Right lobe of liver (tissue), 6 donors: ENCODE data around the gene TRIM23. TPM values are rescaled to one million over a fixed set of nuclear protein-coding genes. Genes with fewer than 3 reads are reported as not detected.
A peak's percentile ranks its signal among the peaks of the same experiment; 100 is the strongest.

Experiments used
- ATAC-seq, 4 donors: fragments of 200-7000 bp; cut with Tn5 transposase; one replicate each; pipeline ENCODE4 v1.9.1; 2020; ENCODE audit warnings: mild to moderate bottlenecking in 4 of 4, moderate library complexity in 4 of 4
- DNase-seq, 3 donors: peaks; one replicate each; pipeline ENCODE4 v3.0.0-alpha.2; 2020
- H3K27ac ChIP-seq, 3 donors: fragments of 200-600 bp; one replicate each; pipeline ENCODE4 v1.8.0; 2022
- H3K27me3 ChIP-seq, 2 donors: fragments of 200-600 bp; one replicate each; pipeline ENCODE4 v1.8.0; 2022
- H3K36me3 ChIP-seq, 4 donors: fragments of 200-600 bp; sonication (generic) in 1 of 4; one replicate each; pipeline versions ENCODE4 v1.5.1 to v1.8.0; 2017 to 2022; ENCODE audit warnings: control low read depth in 1 of 4
- H3K4me1 ChIP-seq, 4 donors: fragments of 200-600 bp; sonication (generic) in 1 of 4; one replicate each; pipeline versions ENCODE4 v1.5.1 to v1.8.0; 2017 to 2022; ENCODE audit warnings: control low read depth in 1 of 4
- H3K4me3 ChIP-seq, 3 donors: fragments of 200-600 bp; one replicate each; pipeline ENCODE4 v1.8.0; 2022
- H3K9me3 ChIP-seq, 4 donors: fragments of 200-600 bp; sonication (generic) in 1 of 4; one replicate each; pipeline versions ENCODE4 v1.5.1 to v1.8.0; 2017 to 2022; ENCODE audit warnings: control low read depth in 1 of 4
- POLR2A ChIP-seq: fragments of 450-650 bp; IDR thresholded peaks from one replicate; pipeline ENCODE4 v1.6.1; 2017; ENCODE audit warnings: antibody characterized with exemption, mild to moderate bottlenecking
- WGBS: methylation state at CpG from one replicate; pipeline ENCODE4 v1.1.6; 2018; ENCODE audit warnings: low coverage, low lambda C conversion rate; ENCODE audit not compliant: insufficient coverage; ENCODE audit errors: missing lambda C conversion rate; 5-methylcytosine and 5-hydroxymethylcytosine counted together
- intact Hi-C, 2 donors: fragments of 100-400 bp; cut with DNase I; formaldehyde crosslinking; loops; one replicate each; pipeline versions ENCODE4 v1.11.2 to v1.14.1; 2022
- total RNA-seq, 6 experiments: library from RNA; depleted of rRNA in 2 of 6; stranded (reverse); fragments of >200 nt in 2 of 6; fragmentation: NEBNext Ultra II Directional in 3 of 6; extraction: Animal tissue kit (Norgen Biotek cat#: 25700) in 3 of 6; gene quantifications; one replicate each; pipeline versions ENCODE4 v1.1.0 to v1.2.4, GENCODE V29; 2016 to 2023
- TF ChIP-seq, protein P1 (sequence below), 4 donors: fragments of 200-600 bp in 3 of 4; fragments of 450-650 bp in 1 of 4; IDR thresholded peaks; one replicate each; pipeline versions ENCODE4 v1.5.1 to v1.8.0; 2016 to 2022; ENCODE audit warnings: antibody characterized with exemption in 4 of 4, mild to moderate bottlenecking in 2 of 4
- donor health status: DM: no; HTN: yes; CAD: no.
- donor health status: DM: no; HTN: no; CAD: no.
- donor health status: DM: no; HTN: no; CAD: no.
- donor health status: DM: no; HTN: yes; CAD: no.
- donor health status: DM: no; HTN: yes; CAD: no.

TRIM23 gene
- total RNA-seq, 6 experiments from 2014 or later = 3.7 to 10.1 (median 7.6) TPM

DNA sequence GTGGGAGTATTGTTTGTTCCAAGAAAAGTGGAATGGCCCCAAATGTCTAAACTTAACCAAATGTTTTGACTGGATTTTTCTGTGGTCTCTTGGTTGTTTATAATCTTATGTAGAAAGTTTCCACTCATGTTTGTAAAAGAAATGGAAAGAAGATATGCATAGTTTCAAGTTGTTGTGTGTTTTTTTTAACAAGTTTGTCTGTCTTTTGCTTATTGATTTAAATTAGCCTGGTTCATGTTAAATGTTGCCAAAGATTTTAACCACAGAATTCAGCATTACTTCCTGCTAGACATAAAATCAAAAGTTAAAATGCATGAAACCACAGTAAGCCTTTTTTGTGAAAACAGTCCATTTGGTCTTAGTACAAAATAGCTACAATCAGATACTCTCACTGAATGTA lies 47.0 kb downstream of the TRIM23 start:
- Histone ChIP-seq H3K4me3 (no peak overlapping the region), H3K27ac (no peak overlapping the region), H3K4me1 (no peaks in the 10 kb centered on the region), H3K36me3 (peaks cover 0 to 33% (median 1%) of the 10 kb centered on the region in 4 donors), H3K9me3 (no peaks in the 10 kb centered on the region), H3K27me3 (no peaks in the 10 kb centered on the region)
- no peak for DNase-seq
- no peak for TF ChIP-seq POLR2A
- no peak for ATAC-seq
- intact Hi-C loops = no loop called here

DNA sequence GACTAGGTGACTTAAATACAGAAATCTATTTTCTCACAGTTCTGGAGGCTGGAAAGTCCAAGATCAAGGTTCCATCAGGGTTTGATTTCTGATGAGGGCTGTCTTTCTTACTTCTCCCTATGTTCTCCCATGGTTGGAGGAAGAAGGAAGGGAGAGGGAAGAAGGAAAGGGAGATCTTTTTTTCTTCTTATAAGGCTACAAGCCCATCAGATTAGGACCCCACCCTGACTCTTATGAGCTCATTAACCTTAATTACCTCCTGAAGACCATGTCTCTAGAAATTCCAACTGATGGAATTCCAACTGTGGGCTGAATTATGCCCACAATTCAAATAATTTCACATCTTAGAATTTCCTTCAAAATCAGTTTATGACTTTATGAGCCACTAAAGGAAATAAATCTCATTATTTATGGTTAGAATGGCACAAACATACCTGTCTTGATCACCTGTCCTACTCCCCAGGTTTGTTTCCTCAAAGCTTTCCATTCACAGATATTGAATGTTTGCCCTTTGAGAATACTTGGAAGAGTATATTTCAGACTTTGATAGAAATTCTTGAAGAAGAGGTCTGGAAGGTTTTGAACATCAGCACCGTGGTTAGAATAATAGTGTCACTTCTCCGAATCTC lies 53.4 kb downstream of the TRIM23 start:
- Histone ChIP-seq H3K4me1 (no peaks in the 10 kb centered on the region), H3K36me3 (peaks cover 0 to 14% (median 1%) of the 10 kb centered on the region in 4 donors), H3K27me3 (no peaks in the 10 kb centered on the region), H3K27ac (no peak overlapping the region), H3K4me3 (no peak overlapping the region), H3K9me3 (no peaks in the 10 kb centered on the region)
- no peak for TF ChIP-seq POLR2A
- TF ChIP-seq, protein P1, sequence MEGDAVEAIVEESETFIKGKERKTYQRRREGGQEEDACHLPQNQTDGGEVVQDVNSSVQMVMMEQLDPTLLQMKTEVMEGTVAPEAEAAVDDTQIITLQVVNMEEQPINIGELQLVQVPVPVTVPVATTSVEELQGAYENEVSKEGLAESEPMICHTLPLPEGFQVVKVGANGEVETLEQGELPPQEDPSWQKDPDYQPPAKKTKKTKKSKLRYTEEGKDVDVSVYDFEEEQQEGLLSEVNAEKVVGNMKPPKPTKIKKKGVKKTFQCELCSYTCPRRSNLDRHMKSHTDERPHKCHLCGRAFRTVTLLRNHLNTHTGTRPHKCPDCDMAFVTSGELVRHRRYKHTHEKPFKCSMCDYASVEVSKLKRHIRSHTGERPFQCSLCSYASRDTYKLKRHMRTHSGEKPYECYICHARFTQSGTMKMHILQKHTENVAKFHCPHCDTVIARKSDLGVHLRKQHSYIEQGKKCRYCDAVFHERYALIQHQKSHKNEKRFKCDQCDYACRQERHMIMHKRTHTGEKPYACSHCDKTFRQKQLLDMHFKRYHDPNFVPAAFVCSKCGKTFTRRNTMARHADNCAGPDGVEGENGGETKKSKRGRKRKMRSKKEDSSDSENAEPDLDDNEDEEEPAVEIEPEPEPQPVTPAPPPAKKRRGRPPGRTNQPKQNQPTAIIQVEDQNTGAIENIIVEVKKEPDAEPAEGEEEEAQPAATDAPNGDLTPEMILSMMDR (IDR thresholded peaks at IDR 0.05) = no peak
- WGBS = 93% methylated on average over 2 of the region's 2 CpGs
- DNase-seq (no peak), ATAC-seq (no peak)
- intact Hi-C loops = no loop called here

DNA sequence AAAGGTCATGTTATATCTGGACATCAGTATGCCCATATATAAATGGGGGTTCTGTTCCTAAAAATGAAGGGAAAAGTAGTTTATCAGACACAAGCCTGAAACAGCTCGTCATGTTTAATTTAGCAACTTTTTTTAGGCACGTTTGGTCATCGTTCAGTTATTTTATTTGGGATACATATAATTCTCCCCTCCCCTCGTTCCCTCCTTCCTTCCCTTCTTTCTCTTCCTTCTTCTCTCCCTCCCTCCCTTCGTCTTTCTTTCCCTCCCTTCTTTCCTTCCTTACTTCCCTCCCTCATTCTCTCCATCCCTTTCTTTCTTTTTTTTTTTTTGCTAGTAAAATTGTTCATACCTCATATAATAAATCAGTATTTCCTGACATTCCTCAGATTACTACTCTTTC lies 57.6 kb downstream of the TRIM23 start:
- no peak overlapping the region for H3K27ac ChIP-seq
- H3K27me3 ChIP-seq = no peaks in the 10 kb centered on the region
- H3K9me3 ChIP-seq = no peaks in the 10 kb centered on the region
- WGBS = 84% methylated on average over 5 of the region's 5 CpGs
- peaks cover 0 to 22% (median 3%) of the 10 kb centered on the region in 4 donors for H3K4me1 ChIP-seq
- no peak overlapping the region for H3K4me3 ChIP-seq
- no peak for TF ChIP-seq POLR2A
- TF ChIP-seq, protein P1 (IDR thresholded peaks at IDR 0.05) = no peak
- no peak for DNase-seq
- intact Hi-C loops = no loop called here
- ATAC-seq = no peak
- H3K36me3 ChIP-seq = peaks cover 0 to 4% (median 0%) of the 10 kb centered on the region in 4 donors

DNA sequence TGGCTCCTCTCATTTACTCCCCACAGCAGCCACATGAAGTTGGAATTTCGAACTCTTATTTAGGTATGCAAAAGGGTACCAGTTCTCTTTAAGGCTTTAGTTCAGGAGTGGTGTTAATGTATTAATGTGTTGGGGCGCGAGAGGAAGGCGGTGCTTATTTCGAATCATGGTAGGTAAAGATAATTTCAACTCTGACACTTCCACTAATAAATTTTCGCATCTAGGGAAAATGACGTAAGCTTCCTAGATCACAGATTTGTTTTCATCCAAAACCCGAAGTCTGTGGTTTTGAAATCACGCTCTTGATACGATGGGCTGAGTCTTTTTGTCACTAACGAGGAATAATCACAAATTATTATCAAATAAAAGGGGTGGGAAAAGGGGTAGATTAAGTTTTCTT lies 60.4 kb downstream of the TRIM23 start:
- 2% methylated on average over 11 of the region's 11 CpGs for WGBS
- Histone ChIP-seq H3K27ac (peak overlapping the region; percentile 66 to 78 (median 74)), H3K4me3 (peak overlapping the region; percentile 66 to 76 (median 73)), H3K9me3 (no peaks in the 10 kb centered on the region), H3K4me1 (peaks cover 0 to 22% (median 3%) of the 10 kb centered on the region in 4 donors), H3K27me3 (no peaks in the 10 kb centered on the region), H3K36me3 (no peaks in the 10 kb centered on the region)
- ATAC-seq (no peak), DNase-seq (no peak)
- intact Hi-C loops = no loop called here
- TF ChIP-seq, protein P1 (IDR thresholded peaks at IDR 0.05) = no peak
- no peak for TF ChIP-seq POLR2A

DNA sequence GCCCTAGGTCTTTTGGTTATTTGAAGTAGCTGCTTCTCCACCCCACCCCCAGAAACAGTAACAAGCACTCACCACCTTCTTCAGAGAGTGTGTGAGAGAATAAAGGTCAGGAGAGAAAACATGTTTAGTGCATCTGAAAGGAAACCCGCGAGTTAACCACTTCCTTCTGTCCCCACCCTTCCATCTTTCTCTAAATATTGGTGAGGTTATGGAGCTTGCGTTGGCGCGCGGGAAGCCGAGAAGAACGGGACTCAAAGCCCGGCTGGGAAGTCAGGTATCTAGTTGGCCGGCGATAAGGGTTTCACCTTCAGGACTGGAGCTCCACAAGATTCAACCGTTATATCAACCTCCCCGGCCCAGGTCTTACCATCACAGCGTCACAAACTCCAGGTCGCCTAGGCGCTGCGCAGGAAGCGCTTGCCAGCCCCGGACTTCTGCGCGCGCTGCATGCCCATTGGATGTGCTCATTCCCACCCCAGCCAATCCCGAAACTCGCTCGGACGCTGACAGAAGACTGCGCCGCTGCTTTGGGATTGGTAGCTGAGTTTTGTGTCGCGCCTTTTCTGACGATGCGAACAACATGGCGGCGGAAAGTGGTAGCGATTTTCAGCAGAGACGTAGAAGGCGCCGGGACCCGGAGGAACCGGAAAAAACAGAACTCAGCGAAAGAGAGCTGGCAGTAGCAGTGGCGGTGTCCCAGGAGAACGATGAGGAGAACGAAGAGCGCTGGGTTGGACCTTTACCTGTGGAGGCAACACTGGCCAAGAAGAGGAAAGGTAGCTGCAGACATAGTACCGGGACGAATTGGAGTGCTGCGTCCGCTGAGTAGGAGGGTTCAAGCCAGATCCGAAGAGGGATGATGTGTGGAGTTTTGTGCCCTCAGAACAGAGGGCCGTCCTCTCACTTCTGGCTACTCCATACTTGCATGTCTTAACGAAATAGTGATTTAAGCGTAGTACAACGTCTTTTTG lies 61.1 kb downstream of the TRIM23 start, which contains the start of the genes CENPK and PPWD1:
TSS of gene CENPK (minus strand) at position 438 of the 971 bp plus-strand sequence. CDS start 8,261 bp downstream, outside the sequence.
TSS of gene PPWD1 (plus strand) at position 566 of the 971 bp plus-strand sequence. CDS start at position 581, 15 bp downstream.
- H3K27me3 ChIP-seq = no peaks in the 10 kb centered on the region
- no peaks in the 10 kb centered on the region for H3K36me3 ChIP-seq
- ATAC-seq (peak; percentile 99 to 100 (median 100)), DNase-seq (peak; percentile 95 to 97 (median 96))
- TF ChIP-seq, protein P1 (IDR thresholded peaks at IDR 0.05) = no peak
- TF ChIP-seq POLR2A = peak; percentile 65
- no peaks in the 10 kb centered on the region for H3K9me3 ChIP-seq
- H3K27ac ChIP-seq = peak within 1 kb of the TSS; percentile 66 to 78 (median 74)
- intact Hi-C loops = no loop called here
- H3K4me1 ChIP-seq = peaks cover 0 to 22% (median 3%) of the 10 kb centered on the region in 4 donors
- 0% methylated on average over 49 of the region's 54 CpGs for WGBS
- H3K4me3 ChIP-seq = peak within 1 kb of the TSS; percentile 66 to 76 (median 73)
